ENCODE measurements around the gene RECK.
"Not testable (repeated sequence)": the region's sequence is repeated elsewhere in the genome, so short reads cannot be mapped to it uniquely, and the experiment has no call there.

RECK gene

GRCh38 chr9:36036780-36037548 lies at the start of gene RECK:
RECK (plus strand) TSS chr9:36036913; CDS start chr9:36036999, 86 bp downstream.
- peak; percentile 84 for DNase-seq (ENCODE audit: low read depth)

- no peak for DNase-seq (ENCODE audit: low read depth)
Observed at GRCh38 chr9:35990155-35990554, 46.6 kb upstream of the RECK start.

- DNase-seq (ENCODE audit: low read depth): not testable (repeated sequence)
Observed at GRCh38 chr9:35993136-35993535, 43.6 kb upstream of the RECK start.

GRCh38 chr9:35993976-35994720 lies 42.6 kb upstream of the RECK start:
- no peak for DNase-seq (ENCODE audit: low read depth)

- no peak for DNase-seq (ENCODE audit: low read depth)
Observed at GRCh38 chr9:35994959-35995358, 41.8 kb upstream of the RECK start.

- no peak for DNase-seq (ENCODE audit: low read depth)
Observed at GRCh38 chr9:35996358-35996970, 40.2 kb upstream of the RECK start.

- not testable (repeated sequence) for DNase-seq (ENCODE audit: low read depth)
Observed at GRCh38 chr9:35997016-35997415, 39.7 kb upstream of the RECK start.

GRCh38 chr9:35998333-35998732 lies 38.4 kb upstream of the RECK start:
- DNase-seq (ENCODE audit: low read depth): no peak

- no peak for DNase-seq (ENCODE audit: low read depth)
Observed at GRCh38 chr9:36005891-36006290, 30.8 kb upstream of the RECK start.

GRCh38 chr9:36006549-36007315 lies 30.0 kb upstream of the RECK start:
- no peak for DNase-seq (ENCODE audit: low read depth)

GRCh38 chr9:36007316-36007708 lies 29.4 kb upstream of the RECK start:
- no peak for DNase-seq (ENCODE audit: low read depth)

- no peak for DNase-seq (ENCODE audit: low read depth)
Observed at GRCh38 chr9:36007852-36008251, 28.9 kb upstream of the RECK start.

GRCh38 chr9:36008774-36009300 lies 27.9 kb upstream of the RECK start:
- peak; percentile 30 for DNase-seq (ENCODE audit: low read depth)

GRCh38 chr9:36011379-36011778 lies 25.3 kb upstream of the RECK start:
- no peak for DNase-seq (ENCODE audit: low read depth)

GRCh38 chr9:36017278-36017677 lies 19.4 kb upstream of the RECK start:
- DNase-seq (ENCODE audit: low read depth): no peak

- no peak for DNase-seq (ENCODE audit: low read depth)
Observed at GRCh38 chr9:36018129-36018528, 18.6 kb upstream of the RECK start.

- no peak for DNase-seq (ENCODE audit: low read depth)
Observed at GRCh38 chr9:36018891-36019720, 17.6 kb upstream of the RECK start.

GRCh38 chr9:36021968-36022367 lies 14.7 kb upstream of the RECK start:
- DNase-seq (ENCODE audit: low read depth): no peak

- DNase-seq (ENCODE audit: low read depth): peak; percentile 34
Observed at GRCh38 chr9:36023260-36024048, 13.3 kb upstream of the RECK start.

- no peak for DNase-seq (ENCODE audit: low read depth)
Observed at GRCh38 chr9:36025746-36026145, 11.0 kb upstream of the RECK start.

All from activated T-helper 9 cell treated with anti-CD3 and anti-CD28 coated beads, Interleukin-2, amount 50 U/mL, for 16 hours (primary cell).